Erythroblast (primary cell): ENCODE data around the gene LPGAT1.
"Not testable (repeated sequence)": the region's sequence is repeated elsewhere in the genome, so short reads cannot be mapped to it uniquely, and the experiment has no call there.

Source experiments
- DNase-seq, 2 experiments: peaks; one replicate each; lab custom pipeline; 2025; lab: John Stamatoyannopoulos, UW
- GATA1 ChIP-seq: IDR thresholded peaks from 2 replicates; pipeline ENCODE4 v1.6.1; 2011; ENCODE audit warnings: low read depth, mild to moderate bottlenecking, control low read depth, low read length, moderate library complexity
- POLR2A ChIP-seq: IDR thresholded peaks from 2 replicates; pipeline ENCODE4 v1.6.1; 2011; ENCODE audit warnings: mild to moderate bottlenecking, low read length

LPGAT1 gene, protein sequence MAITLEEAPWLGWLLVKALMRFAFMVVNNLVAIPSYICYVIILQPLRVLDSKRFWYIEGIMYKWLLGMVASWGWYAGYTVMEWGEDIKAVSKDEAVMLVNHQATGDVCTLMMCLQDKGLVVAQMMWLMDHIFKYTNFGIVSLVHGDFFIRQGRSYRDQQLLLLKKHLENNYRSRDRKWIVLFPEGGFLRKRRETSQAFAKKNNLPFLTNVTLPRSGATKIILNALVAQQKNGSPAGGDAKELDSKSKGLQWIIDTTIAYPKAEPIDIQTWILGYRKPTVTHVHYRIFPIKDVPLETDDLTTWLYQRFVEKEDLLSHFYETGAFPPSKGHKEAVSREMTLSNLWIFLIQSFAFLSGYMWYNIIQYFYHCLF

DNA sequence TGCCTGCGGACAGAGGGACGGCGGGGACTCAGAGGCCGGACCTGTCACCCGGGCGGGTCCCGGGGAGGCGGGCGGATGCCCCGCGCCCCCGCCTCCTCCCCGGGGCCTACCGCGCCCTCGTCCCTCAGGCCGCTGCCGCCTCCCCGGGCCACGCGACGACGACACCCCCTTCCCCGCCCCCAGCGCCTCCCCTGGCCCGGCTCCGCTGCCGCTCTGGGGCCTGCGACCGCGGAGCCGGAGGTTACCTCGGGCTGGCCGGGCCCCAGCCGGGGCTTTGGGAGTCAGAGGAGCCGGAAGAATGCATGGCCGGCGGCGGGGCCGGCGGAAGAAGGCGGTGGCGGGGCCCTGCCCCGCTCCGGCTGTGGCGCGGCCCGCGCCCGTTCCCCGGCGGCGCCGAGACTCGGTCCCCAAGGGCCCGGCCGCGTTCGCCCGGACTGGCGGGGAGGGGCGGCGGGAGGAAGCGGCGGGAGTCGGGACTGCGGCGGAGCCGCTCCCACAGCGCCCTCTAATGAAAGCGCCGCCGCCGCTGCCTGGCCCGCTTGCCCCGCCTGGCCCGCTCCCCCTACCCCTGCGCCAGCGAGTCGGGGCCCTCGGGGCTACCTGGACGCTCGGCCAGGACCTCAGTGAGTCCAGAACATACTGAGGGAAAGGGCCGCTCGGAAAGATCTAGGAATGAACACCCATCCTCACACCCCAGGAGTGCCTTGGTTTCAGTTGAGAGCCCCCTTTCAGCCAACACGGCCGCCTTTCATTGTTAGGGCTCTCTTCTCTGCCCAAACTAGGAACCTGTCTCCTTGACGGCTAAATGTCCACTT, at the start of gene LPGAT1:
LPGAT1 (minus strand) TSS at position 436 of the 815 bp plus-strand sequence. CDS start 1,467 bp downstream, outside the sequence.
- TF ChIP-seq POLR2A (no peak), GATA1 (no peak)

DNA sequence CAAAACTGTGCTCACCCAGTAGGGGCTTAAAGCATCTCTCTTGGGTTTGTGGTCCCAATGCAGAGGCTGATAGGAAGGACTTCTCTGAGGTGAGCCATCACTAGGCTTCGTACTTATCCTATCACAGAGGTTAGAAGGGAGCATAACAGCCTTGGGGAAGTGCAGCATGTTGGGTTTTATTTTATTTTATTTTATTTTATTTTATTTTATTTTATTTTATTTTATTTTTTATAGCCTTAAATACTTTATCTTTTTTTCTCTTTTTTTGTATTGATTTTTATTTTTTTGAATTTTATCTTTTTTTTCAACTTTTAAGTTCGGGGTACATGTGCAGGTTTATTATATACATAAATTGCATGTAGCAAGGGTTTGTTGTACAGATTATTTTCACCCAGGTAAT, 48.9 kb upstream of the LPGAT1 start:
- TF ChIP-seq GATA1 (no peak), POLR2A (no peak)
- no peak for DNase-seq

More for the DNA sequence above, at the start of gene LPGAT1:
- peak; percentile 83 to 89 for DNase-seq

DNA sequence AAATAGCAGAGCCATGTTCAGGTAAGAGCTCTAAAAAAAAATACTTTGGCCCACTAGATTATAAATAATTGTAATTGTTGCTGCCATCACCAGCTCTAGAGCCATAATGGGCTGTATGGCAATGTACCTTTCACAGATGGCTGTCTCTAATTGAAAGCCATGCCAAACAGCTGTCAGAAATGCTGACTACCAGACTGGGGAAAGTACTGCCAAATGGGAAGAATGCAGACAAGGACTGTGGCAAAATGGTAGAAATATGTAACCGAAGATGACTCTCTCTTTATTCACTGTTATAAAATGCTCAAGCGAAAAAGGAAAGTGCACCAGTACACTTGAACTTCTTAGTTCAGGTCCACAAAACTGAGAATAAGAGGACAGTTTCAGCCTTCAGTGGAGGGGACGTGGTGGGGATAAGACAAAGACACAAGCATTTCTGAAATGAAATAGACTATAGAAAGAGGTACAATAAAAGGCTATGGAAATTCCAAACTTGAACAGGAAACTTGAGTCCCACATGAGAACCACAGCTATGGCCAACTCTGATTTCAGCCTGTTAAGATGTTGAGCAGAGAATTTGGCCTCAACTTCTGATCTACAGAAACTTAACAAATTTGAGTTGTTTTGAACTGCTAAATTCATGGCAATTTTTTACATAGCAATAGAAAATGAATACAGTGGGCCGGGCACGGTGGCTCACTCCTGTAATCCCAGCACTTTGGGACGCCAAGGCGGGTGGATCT, 46.5 kb upstream of the LPGAT1 start:
- DNase-seq: no peak

DNA sequence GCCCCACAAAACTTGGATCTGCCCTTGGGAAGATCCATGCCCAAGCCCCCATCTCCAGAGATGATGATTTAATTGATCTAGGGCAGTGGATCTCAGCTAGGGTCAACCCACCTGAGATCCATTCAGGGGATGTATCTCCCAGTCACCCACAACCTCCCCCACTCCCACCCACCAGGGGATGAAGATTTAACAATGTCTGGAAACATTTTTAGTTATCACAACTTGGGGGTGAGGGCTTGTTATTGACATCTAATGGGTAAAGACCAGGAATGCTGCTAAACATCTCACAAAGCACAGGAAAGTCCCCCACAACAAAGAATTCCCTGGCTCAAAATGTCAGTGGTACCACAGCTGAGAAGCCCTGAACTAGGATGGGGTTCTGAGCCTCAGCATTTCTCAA, 45.0 kb upstream of the LPGAT1 start:
- no peak for TF ChIP-seq GATA1
- no peak for TF ChIP-seq POLR2A
- no peak for DNase-seq

More for the DNA sequence above, 46.5 kb upstream of the LPGAT1 start:
- TF ChIP-seq POLR2A (no peak), GATA1 (no peak)

DNA sequence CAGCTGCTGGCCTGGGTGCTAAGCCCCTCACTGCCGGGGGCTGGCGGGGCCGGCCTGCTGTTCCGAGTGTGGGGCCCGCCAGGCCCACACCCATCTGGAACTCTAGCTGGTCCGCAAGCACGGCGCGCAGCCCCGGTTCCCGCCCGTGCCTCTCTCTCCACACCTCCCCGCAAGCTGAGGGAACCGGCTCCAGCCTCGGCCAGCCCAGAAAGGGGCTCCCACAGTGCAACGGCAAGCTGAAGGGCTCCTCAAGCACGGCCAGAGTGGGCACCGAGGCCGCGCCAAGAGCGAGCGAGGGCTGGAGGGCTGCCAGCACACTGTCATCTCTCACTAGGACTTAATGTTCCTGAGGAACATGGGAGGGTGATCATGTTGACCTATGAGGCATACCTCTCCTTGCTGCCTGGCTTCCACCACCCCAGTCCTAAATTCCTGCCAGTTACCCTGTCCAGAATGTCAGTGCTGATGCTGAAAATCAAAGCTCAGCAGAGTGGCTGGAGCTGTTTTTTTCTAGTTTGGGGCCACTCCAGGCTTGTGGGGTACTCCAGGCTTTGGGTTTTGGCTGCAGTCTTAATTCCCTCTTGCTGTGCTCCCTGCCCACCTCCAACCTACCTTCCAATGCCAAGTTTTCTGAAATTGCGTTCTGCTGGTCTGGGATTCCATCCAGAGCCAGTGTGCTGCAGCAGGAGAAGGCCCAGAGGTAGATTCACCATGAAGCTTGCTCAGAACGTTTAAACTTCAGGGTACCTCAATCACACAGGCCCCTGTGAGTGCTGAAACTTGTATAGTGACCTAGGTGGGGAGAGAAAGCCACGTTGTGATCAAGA, 44.2 kb upstream of the LPGAT1 start:
- no peak for TF ChIP-seq POLR2A
- no peak for TF ChIP-seq GATA1
- DNase-seq: no peak

DNA sequence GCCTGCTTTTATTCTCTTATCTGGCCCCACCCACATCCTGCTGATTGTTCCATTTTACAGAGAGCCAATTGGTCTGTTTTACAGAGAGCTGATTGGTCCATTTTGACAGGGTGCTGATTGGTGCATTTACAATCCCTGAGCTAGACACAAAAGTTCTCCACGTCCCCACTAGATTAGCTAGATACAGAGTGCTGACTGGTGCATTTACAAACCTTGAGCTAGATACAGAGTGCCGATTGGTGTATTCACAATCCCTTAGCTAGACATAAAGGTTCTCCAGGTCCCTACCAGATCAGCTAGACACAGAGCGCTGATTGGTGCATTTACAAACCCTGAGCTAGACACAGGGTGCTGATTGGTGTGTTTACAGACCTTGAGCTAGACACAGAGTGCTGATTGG, 43.2 kb upstream of the LPGAT1 start:
- not testable (repeated sequence) for DNase-seq

DNA sequence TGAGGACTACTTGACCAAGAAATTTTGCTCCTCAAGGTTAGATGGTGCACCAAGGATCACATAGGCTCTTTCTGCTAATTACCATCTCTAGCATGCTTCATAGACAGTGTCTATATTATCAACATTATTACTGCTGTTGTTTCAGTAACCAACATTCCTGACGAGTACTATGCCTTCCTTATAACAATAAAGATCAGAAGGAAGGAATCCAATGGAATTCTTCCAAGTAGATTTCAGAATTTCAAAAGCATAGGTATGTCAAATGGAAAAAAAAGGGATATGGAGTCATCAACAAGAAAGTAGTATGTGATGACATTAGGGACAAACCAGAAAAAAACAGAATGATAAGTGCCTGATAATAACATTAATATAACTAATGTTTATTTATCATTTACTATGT, 39.6 kb upstream of the LPGAT1 start:
- TF ChIP-seq POLR2A (no peak), GATA1 (no peak)
- DNase-seq: no peak

DNA sequence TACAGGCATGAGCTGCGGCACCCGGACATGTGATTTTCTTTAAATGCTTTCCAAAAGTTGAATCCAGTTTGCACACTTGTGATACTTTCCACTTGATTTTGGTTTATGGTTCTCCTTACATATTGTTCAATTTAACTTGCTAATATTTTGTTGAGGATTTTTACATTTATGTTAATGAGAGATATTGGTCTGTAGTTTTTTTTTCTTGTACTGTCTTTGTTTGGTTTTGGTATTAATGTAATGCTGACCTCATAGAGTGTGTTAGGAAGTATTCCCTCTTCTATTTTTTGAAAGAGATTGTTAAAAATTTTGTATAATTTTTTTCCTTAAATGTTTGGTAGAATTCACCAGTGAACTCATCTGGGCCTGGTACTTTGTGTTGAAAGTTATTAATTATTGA, 34.6 kb upstream of the LPGAT1 start:
- TF ChIP-seq POLR2A (no peak), GATA1 (no peak)
- DNase-seq: no peak

DNA sequence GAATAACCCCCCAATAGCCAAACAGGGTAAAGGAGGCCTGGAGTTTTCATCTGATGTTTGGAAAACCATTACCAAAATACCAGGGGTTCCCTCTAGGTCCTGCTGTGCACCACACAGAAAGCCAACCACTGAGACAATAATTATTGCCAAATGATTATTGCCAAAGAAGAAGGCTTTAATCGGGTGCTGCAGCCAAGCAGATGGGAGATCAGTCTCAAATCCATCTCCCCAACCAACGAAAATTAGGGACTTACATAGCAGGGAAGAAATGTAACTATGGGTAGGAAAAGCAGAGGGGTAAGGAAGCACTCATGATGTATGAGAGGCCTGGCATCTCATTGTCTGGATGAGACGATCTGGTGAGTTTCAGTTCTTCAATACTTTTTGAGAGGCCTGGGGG, 28.8 kb upstream of the LPGAT1 start:
- TF ChIP-seq POLR2A (no peak), GATA1 (no peak)
- no peak for DNase-seq

DNA sequence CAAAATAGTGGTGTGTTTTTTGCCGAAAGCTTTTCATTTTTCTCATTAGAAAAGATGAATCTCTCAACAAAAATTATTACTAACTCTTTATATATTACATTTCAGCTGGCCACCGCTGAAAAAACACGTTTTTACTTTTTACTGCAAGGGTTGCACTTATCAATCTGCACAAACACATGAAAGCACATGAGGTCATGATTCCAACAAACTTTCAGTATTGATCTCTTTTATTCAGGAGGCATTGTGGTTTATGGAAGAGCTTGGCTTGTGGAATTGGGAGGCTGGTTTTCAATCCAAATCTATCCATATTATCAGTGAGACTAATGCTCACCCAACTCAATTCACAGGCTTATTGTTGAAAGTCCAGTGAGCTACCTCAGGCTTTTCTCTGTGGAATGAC, 20.6 kb upstream of the LPGAT1 start:
- DNase-seq: no peak
- TF ChIP-seq POLR2A (no peak), GATA1 (no peak)

DNA sequence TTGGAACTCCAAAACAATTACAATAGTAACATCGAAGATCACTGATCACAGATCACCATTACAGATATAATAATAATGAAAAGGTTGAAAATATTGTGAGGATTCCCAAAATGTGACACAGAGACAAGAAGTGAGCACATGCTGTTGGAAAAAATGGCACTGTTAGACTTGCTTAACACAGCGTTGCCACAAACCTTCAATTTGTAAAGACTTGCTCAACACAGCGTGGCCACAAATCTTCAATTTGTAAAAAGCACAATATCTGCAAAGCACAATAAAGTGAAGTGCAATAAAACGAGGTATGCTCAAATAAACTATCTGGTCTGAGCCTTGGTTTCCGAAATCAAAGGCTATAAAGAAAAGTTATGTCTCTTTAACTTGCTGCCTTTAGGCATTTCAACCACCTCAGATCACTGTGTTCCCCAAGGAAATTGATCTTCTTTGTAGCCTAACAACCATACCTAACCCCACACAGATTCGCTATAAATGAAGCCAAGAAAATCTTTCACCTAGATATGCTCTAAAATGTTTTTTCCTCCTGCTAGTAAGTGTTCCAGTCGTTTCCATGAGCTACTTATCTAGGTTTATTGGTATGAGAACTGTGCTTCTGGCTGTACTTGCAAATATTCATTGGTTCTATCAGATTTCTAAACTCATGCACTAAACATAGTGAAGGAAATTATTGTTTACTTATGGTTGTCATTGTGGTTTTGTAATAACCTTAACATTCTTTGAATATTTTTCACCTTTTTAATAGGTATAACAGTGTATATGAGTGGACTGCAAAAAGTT, 13.1 kb upstream of the LPGAT1 start:
- no peak for DNase-seq
- TF ChIP-seq GATA1: no peak
- no peak for TF ChIP-seq POLR2A

DNA sequence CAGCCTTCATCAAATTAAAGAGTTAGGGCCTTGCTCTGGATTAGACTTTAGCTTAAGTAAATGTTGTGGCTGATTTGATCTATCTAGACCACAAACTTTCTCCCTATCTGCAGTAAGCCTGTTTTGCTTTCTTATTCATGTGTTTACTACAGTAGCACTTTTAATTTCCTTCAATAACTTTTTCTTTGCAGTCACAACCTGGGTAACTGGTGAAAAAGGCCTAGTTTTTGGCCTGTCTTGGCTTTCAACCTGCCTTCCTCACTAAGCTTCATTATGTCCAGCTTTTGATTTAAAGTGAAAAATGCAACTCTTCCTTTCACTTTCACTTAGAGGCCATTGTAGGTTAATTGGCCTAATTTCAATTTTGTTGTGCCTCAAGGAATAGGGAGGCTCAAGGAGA, 12.5 kb upstream of the LPGAT1 start:
- no peak for DNase-seq
- no peak for TF ChIP-seq GATA1
- TF ChIP-seq POLR2A: no peak
